Fibroblast of peridontal ligament (primary cell): ENCODE results near the gene FRMPD3.
A peak's percentile ranks its signal among the peaks of the same experiment; 100 is the strongest.
"Not testable (repeated sequence)": the region's sequence is repeated elsewhere in the genome, so short reads cannot be mapped to it uniquely, and the experiment has no call there.

ENCODE experiments used
- DNase-seq: peaks from one replicate; pipeline ENCODE4 v3.0.0-alpha.2; 2010; ENCODE audit errors: extremely low read depth

Gene FRMPD3

GRCh38 chrX:107448998-107449835 lies at the start of gene FRMPD3:
TSS of gene FRMPD3 (plus strand) at chrX:107449652. CDS start at chrX:107526589, 76,937 bp downstream.
- peak; percentile 1 for DNase-seq

- DNase-seq = no peak
These were observed 28.9 kb upstream of the FRMPD3 start for GRCh38 chrX:107420571-107420970.

GRCh38 chrX:107421337-107421861 lies 28.1 kb upstream of the FRMPD3 start:
- DNase-seq = no peak

- DNase-seq = peak; percentile 11
These were observed 20.4 kb upstream of the FRMPD3 start for GRCh38 chrX:107429090-107429489.

- DNase-seq = no peak
These were observed 9.3 kb upstream of the FRMPD3 start for GRCh38 chrX:107440187-107440586.

GRCh38 chrX:107440692-107441091 lies 8.8 kb upstream of the FRMPD3 start:
- no peak for DNase-seq

GRCh38 chrX:107442914-107443527 lies 6.4 kb upstream of the FRMPD3 start:
- DNase-seq = no peak

GRCh38 chrX:107445146-107445545 lies 4.3 kb upstream of the FRMPD3 start:
- no peak for DNase-seq

GRCh38 chrX:107445631-107446030 lies 3.8 kb upstream of the FRMPD3 start:
- no peak for DNase-seq

- DNase-seq = no peak
These were observed 1.8 kb upstream of the FRMPD3 start for GRCh38 chrX:107447642-107448041.

GRCh38 chrX:107448625-107448997 lies 841 bp upstream of the FRMPD3 start:
- DNase-seq = no peak

- no peak for DNase-seq
These were observed 1.5 kb downstream of the FRMPD3 start for GRCh38 chrX:107450823-107451509.

- DNase-seq = no peak
These were observed 2.3 kb downstream of the FRMPD3 start for GRCh38 chrX:107451731-107452130.

- no peak for DNase-seq
These were observed 3.1 kb downstream of the FRMPD3 start for GRCh38 chrX:107452581-107452980.

- no peak for DNase-seq
These were observed 4.8 kb downstream of the FRMPD3 start for GRCh38 chrX:107454302-107454701.

GRCh38 chrX:107457289-107457688 lies 7.8 kb downstream of the FRMPD3 start:
- no peak for DNase-seq

- DNase-seq = no peak
These were observed 16.6 kb downstream of the FRMPD3 start for GRCh38 chrX:107465932-107466620.

- no peak for DNase-seq
These were observed 17.8 kb downstream of the FRMPD3 start for GRCh38 chrX:107467271-107467670.

- DNase-seq = no peak
These were observed 20.7 kb downstream of the FRMPD3 start for GRCh38 chrX:107470198-107470597.

GRCh38 chrX:107470971-107471370 lies 21.5 kb downstream of the FRMPD3 start:
- no peak for DNase-seq

GRCh38 chrX:107471420-107471819 lies 22.0 kb downstream of the FRMPD3 start:
- not testable (repeated sequence) for DNase-seq

- no peak for DNase-seq
These were observed 28.0 kb downstream of the FRMPD3 start for GRCh38 chrX:107477406-107477805.
